ENCODE data around the gene RAI1.

GRCh38 chr17:17781591-17782496, 100.6 kb downstream of the RAI1 start:
- TF ChIP-seq POLR2A (IDR thresholded peaks at IDR 0.05), result no peak
- no peak for TF ChIP-seq CTCF (IDR thresholded peaks at IDR 0.05)

Measured in suprapubic skin (tissue), 3 donors.